NCI-H2107 (cell line): Measurements from ENCODE around the gene TRMT10B.
"Not testable (repeated sequence)": the region's sequence is repeated elsewhere in the genome, so short reads cannot be mapped to it uniquely, and the experiment has no call there.

Experiments used
- DNase-seq: peaks from one replicate; lab custom pipeline; 2025; lab: John Stamatoyannopoulos, UW

The TRMT10B gene

GRCh38 chr9:37751186-37751585 lies 2.4 kb upstream of the TRMT10B start:
- no peak for DNase-seq

GRCh38 chr9:37751704-37752103 lies 1.9 kb upstream of the TRMT10B start:
- not testable (repeated sequence) for DNase-seq

GRCh38 chr9:37752112-37752511 lies 1.5 kb upstream of the TRMT10B start:
- DNase-seq = not testable (repeated sequence)

GRCh38 chr9:37752642-37753488 lies 740 bp upstream of the TRMT10B start:
- DNase-seq = no peak

- DNase-seq = no peak
Measured at GRCh38 chr9:37758747-37759146, 5.1 kb downstream of the TRMT10B start.

GRCh38 chr9:37760416-37761161 lies 7.0 kb downstream of the TRMT10B start:
- no peak for DNase-seq

- DNase-seq = no peak
Measured at GRCh38 chr9:37761511-37761910, 7.9 kb downstream of the TRMT10B start.

GRCh38 chr9:37765263-37765662 lies 11.7 kb downstream of the TRMT10B start:
- DNase-seq = not testable (repeated sequence)

- no peak for DNase-seq
Measured at GRCh38 chr9:37769306-37769705, 15.7 kb downstream of the TRMT10B start.

GRCh38 chr9:37769995-37770394 lies 16.4 kb downstream of the TRMT10B start:
- DNase-seq = no peak

- DNase-seq = no peak
Measured at GRCh38 chr9:37775216-37775919, 21.8 kb downstream of the TRMT10B start.

GRCh38 chr9:37776328-37776727 lies 22.7 kb downstream of the TRMT10B start:
- no peak for DNase-seq

GRCh38 chr9:37778534-37778933 lies 24.9 kb downstream of the TRMT10B start:
- DNase-seq = no peak

- no peak for DNase-seq
Measured at GRCh38 chr9:37784291-37784615, 30.6 kb downstream of the TRMT10B start.

GRCh38 chr9:37784616-37785483 lies 31.2 kb downstream of the TRMT10B start, which contains the start of gene EXOSC3:
TSS of gene EXOSC3 (minus strand) at chr9:37785064. CDS start at chr9:37785044, 20 bp downstream.
- DNase-seq = peak; percentile 83

- no peak for DNase-seq
Measured at GRCh38 chr9:37787059-37787458, 33.5 kb downstream of the TRMT10B start.

- DNase-seq = no peak
Measured at GRCh38 chr9:37788332-37788731, 34.7 kb downstream of the TRMT10B start.

- DNase-seq = no peak
Measured at GRCh38 chr9:37790096-37790495, 36.5 kb downstream of the TRMT10B start.

- no peak for DNase-seq
Measured at GRCh38 chr9:37792122-37792521, 38.5 kb downstream of the TRMT10B start.

GRCh38 chr9:37796232-37796631 lies 42.6 kb downstream of the TRMT10B start:
- no peak for DNase-seq

- no peak for DNase-seq
Measured at GRCh38 chr9:37798677-37799076, 45.1 kb downstream of the TRMT10B start.
